ENCODE data around the gene KRTAP5-4.
"Not testable (repeated sequence)": the region's sequence is repeated elsewhere in the genome, so short reads cannot be mapped to it uniquely, and the experiment has no call there.

DNA sequence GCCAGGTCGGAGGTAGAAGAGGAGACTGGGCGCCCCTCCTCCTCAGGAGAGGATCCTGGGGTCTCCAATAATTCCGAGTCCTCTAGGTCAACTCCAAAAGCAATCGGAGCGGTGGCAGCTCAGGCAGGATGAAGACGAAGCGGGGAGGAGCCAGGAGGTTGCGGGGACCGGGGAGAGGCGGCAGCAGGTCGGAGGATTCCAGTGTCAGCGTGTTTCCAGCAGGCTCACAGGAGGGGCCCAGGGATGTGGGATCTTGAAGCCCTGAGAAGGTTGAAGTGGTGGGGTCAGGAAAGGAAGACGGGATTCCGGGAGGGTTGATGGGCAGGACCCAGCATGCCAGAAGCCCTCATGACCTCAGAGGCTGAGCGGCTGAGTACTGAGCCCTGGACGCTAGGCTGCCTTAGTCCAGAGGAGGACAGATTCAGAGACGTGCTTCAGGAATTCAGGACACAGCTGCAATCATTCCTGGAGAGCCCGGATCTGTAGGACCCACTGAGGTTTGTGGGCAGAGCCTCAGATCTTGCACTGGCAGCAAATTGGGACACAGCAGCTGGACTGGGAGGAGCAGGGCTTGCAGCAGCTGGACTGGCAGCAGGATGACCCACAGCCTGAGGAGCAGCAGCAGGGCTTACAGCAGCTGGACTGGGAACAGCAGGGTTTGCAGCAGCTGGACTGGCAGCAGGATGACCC, 14.6 kb downstream of the KRTAP5-4 start:
- TF ChIP-seq, protein P1, sequence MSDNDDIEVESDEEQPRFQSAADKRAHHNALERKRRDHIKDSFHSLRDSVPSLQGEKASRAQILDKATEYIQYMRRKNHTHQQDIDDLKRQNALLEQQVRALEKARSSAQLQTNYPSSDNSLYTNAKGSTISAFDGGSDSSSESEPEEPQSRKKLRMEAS (IDR thresholded peaks at IDR 0.05; ENCODE audit: insufficient read depth, insufficient read length): not testable (repeated sequence)
- TF ChIP-seq, protein P2, sequence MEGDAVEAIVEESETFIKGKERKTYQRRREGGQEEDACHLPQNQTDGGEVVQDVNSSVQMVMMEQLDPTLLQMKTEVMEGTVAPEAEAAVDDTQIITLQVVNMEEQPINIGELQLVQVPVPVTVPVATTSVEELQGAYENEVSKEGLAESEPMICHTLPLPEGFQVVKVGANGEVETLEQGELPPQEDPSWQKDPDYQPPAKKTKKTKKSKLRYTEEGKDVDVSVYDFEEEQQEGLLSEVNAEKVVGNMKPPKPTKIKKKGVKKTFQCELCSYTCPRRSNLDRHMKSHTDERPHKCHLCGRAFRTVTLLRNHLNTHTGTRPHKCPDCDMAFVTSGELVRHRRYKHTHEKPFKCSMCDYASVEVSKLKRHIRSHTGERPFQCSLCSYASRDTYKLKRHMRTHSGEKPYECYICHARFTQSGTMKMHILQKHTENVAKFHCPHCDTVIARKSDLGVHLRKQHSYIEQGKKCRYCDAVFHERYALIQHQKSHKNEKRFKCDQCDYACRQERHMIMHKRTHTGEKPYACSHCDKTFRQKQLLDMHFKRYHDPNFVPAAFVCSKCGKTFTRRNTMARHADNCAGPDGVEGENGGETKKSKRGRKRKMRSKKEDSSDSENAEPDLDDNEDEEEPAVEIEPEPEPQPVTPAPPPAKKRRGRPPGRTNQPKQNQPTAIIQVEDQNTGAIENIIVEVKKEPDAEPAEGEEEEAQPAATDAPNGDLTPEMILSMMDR (IDR thresholded peaks at IDR 0.05; ENCODE audit: extremely low read depth in 1 of 2, insufficient read depth in 1 of 2, low read depth in 1 of 2, low read length in 2 of 2): not testable (repeated sequence)

Measured in endothelial cell of umbilical vein (primary cell).